ENCODE results near the gene GJD4.

- TF ChIP-seq CTCF (conservative IDR thresholded peaks at IDR 0.05; ENCODE audit: low read depth, low read length) (no peak), EZH2 (IDR thresholded peaks at IDR 0.05; ENCODE audit: borderline replicate concordance, low read depth, low read length, poor library complexity, severe bottlenecking) (no peak)
Observed at GRCh38 chr10:35613107-35613440, 7.9 kb downstream of the GJD4 start.
